BLaER1 treated with 17β-estradiol and CSF1 and Interleukin-3, amounts not matched to agents 10 nM and 100 nM (cell line): ENCODE measurements around the gene SH2B2.
"Not testable (repeated sequence)": the region's sequence is repeated elsewhere in the genome, so short reads cannot be mapped to it uniquely, and the experiment has no call there.

ENCODE experiments used
- H3K27ac ChIP-seq, 11 experiments: shearing (Covaris generic); formaldehyde crosslinking; 2 replicates each; pipeline ENCODE4 v1.8.1; 2022
- H3K27me3 ChIP-seq, 11 experiments: shearing (Covaris generic); formaldehyde crosslinking; 2 replicates each; pipeline ENCODE4 v1.8.1; 2022
- H3K36me3 ChIP-seq, 11 experiments: shearing (Covaris generic); formaldehyde crosslinking; 2 replicates each; pipeline ENCODE4 v1.8.1; 2022
- H3K4me1 ChIP-seq, 10 experiments: shearing (Covaris generic); formaldehyde crosslinking; 2 replicates each; pipeline ENCODE4 v1.8.1; 2022
- H3K4me2 ChIP-seq, 11 experiments: shearing (Covaris generic); formaldehyde crosslinking; 2 replicates each; pipeline ENCODE4 v1.8.1; 2022
- H3K4me3 ChIP-seq, 10 experiments: shearing (Covaris generic); formaldehyde crosslinking; 2 replicates each; pipeline ENCODE4 v1.8.1; 2022
- H3K9ac ChIP-seq, 11 experiments: shearing (Covaris generic); formaldehyde crosslinking; 2 replicates each; pipeline ENCODE4 v1.8.1; 2022
- H3K9me3 ChIP-seq, 11 experiments: shearing (Covaris generic); formaldehyde crosslinking; replicated peaks in 1 of 11; 2 replicates each; pipeline ENCODE4 v1.8.1; 2022
- H4K20me1 ChIP-seq, 11 experiments: shearing (Covaris generic); formaldehyde crosslinking; 2 replicates each; pipeline ENCODE4 v1.8.1; 2022
- Cebpa-rat ChIP-seq, 11 experiments: shearing (Covaris generic); IDR thresholded peaks; 2 replicates each; pipeline ENCODE4 v1.8.1; 2022

SH2B2 gene

DNA sequence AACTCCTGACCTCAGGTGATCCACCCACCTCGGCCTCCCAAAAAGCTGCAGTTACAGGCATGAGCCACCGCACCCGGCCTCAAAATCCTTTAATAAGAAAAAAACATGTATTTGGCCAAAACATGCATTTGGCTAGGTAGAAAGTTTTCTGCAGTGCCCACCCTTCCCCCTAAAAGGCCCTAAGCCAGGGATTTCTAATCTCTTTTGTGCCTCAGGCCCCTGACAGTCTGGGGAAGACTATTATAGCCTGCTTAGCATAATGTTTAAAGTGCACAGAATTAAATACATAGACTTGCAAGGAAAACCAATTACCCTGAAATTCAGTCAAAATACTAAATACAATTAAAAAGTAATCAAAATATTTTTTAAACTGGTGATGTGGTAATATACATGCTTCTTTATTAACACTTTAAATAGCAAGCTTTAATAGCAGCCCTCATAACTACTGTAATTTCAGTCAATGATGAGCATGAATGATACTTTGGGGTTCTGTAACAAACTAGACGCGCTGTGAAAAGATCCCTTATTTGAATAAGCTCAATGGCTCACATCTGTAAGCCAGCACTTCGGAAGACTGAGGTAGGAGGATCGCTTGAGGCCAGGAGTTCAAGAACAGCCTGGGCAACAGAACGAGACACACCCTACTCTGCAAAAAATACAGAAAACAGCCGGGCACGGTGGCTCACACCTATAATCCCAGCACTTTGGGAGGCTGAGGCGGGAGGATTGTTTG, 39.7 kb downstream of the SH2B2 start:
- Histone ChIP-seq H3K27me3 (peaks cover 0 to 8% (median 6%) of the 10 kb centered on the region in 11 experiments; a peak in 11 of 22 replicates), H3K4me2 (no peak overlapping the region), H3K4me3 (no peak overlapping the region), H3K9me3 (no peaks in the 10 kb centered on the region), H4K20me1 (peaks cover 0 to 6% (median 0%) of the 10 kb centered on the region in 11 experiments; a peak in 3 of 22 replicates), H3K36me3 (peaks cover 0 to 9% (median 0%) of the 10 kb centered on the region in 11 experiments; a peak in 2 of 22 replicates), H3K9ac (no peak overlapping the region), H3K27ac (no peak overlapping the region), H3K4me1 (peaks cover 12 to 60% (median 41%) of the 10 kb centered on the region in 10 experiments)
- no peak for TF ChIP-seq Cebpa-rat (IDR thresholded peaks at IDR 0.05)

DNA sequence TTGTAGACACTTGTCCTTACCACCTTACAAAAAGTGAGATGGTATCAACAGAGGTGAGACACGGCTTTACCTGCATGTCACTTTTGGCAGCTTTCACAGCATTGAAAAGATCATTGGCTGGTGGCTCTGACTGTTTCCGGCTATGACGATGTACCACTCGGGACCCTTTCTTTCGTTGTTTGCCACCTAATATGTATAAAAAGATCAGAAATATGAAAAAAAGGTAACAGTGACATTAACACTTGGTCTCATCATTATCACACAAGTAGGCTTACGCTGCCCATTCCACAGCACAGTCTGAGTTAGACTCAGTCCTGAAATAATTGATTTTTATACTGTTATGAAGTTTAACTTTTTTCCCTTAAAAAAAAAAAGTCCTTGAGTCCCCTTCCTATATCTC, 40.5 kb downstream of the SH2B2 start:
- H3K4me1 ChIP-seq, result peaks cover 5 to 60% (median 42%) of the 10 kb centered on the region in 10 experiments; a peak in 18 of 20 replicates
- H3K4me3 ChIP-seq, H3K9me3 ChIP-seq, H4K20me1 ChIP-seq, H3K9ac ChIP-seq, H3K36me3 ChIP-seq, H3K27me3 ChIP-seq: not testable (repeated sequence)
- H3K4me2 ChIP-seq, result peak overlapping the region in 8 of 11 experiments; percentile 40 to 64 (median 52); a peak in 11 of 22 replicates
- H3K27ac ChIP-seq, result peak overlapping the region in 1 of 11 experiments; percentile 9; a peak in 1 of 22 replicates

GRCh38 chr7:102328863-102329262, 42.2 kb downstream of the SH2B2 start:
- H3K9me3 ChIP-seq, H3K9ac ChIP-seq, H3K4me3 ChIP-seq, H4K20me1 ChIP-seq, H3K27me3 ChIP-seq, H3K36me3 ChIP-seq: not testable (repeated sequence)
- Histone ChIP-seq H3K27ac (peak overlapping the region in 1 of 11 experiments; percentile 43; a peak in 1 of 22 replicates), H3K4me1 (peaks cover 5 to 52% (median 33%) of the 10 kb centered on the region in 10 experiments; a peak in 18 of 20 replicates), H3K4me2 (peak overlapping the region in 9 of 11 experiments; percentile 40 to 59 (median 52); a peak in 10 of 22 replicates)

DNA sequence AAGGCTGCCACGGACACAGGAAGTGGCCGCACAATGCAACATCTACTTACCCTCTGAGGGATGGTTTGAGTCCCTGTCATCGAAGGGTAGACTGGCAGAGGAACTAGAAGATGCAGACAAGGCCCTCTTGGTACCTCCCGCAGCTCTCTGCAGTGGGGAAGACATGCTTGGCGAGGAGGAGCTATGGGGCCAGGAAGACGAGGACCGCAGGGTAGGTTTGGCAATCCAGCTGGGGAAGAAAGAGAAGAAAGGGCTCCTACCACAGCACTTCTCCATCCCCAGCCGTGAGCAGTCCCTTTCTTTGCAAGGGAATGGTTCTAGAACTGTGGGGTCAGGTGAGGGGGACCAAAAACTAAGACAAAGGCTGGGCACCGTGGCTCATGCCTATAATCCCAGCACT, 42.7 kb downstream of the SH2B2 start:
- H3K9ac ChIP-seq, H3K36me3 ChIP-seq, H4K20me1 ChIP-seq, H3K27ac ChIP-seq, H3K9me3 ChIP-seq, H3K27me3 ChIP-seq, H3K4me3 ChIP-seq: not testable (repeated sequence)
- H3K4me1 ChIP-seq, result peaks cover 5 to 52% (median 33%) of the 10 kb centered on the region in 10 experiments; a peak in 18 of 20 replicates
- peak overlapping the region in 3 of 11 experiments; percentile 7 to 41 (median 9); a peak in 4 of 22 replicates for H3K4me2 ChIP-seq

- H3K4me3 ChIP-seq, H3K27me3 ChIP-seq, H3K27ac ChIP-seq, H4K20me1 ChIP-seq, H3K9me3 ChIP-seq, H3K36me3 ChIP-seq: not testable (repeated sequence)
- Histone ChIP-seq H3K4me2 (peak overlapping the region in 8 of 11 experiments; percentile 41 to 77 (median 64); a peak in 16 of 22 replicates), H3K9ac (peak overlapping the region in 1 of 11 experiments; percentile 21; a peak in 1 of 22 replicates), H3K4me1 (peaks cover 5 to 52% (median 33%) of the 10 kb centered on the region in 10 experiments; a peak in 18 of 20 replicates)
Measured at GRCh38 chr7:102330666-102331460, 44.2 kb downstream of the SH2B2 start.

GRCh38 chr7:102335574-102335973, 48.9 kb downstream of the SH2B2 start:
- H3K9me3 ChIP-seq, H4K20me1 ChIP-seq, H3K27me3 ChIP-seq, H3K9ac ChIP-seq, H3K4me3 ChIP-seq, H3K27ac ChIP-seq, H3K4me2 ChIP-seq, H3K36me3 ChIP-seq: not testable (repeated sequence)
- H3K4me1 ChIP-seq, result peaks cover 0 to 27% (median 18%) of the 10 kb centered on the region in 10 experiments; a peak in 16 of 20 replicates

DNA sequence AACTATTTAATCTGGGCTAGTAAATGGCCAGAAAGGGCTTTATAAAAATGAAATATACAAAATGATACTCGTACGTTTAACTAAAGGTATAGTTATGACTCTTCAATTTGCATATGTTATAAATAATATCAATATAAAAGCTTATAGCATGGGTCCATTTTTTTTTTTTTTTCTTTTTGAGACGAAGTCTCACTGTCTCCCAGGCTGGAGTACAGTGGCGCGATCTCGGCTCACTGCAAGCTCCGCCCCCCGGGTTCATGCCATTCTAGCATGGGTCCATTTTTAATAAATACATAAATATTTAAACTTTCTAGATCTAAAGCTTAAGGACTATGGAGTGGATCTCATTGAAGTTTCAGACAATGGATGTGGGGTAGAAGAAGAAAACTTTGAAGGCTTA, 50.3 kb downstream of the SH2B2 start:
- not testable (repeated sequence) for H3K4me2 ChIP-seq, H4K20me1 ChIP-seq, H3K36me3 ChIP-seq, H3K27me3 ChIP-seq, H3K9ac ChIP-seq, H3K9me3 ChIP-seq, H3K4me3 ChIP-seq, H3K27ac ChIP-seq
- H3K4me1 ChIP-seq, result peaks cover 0 to 19% (median 9%) of the 10 kb centered on the region in 10 experiments; a peak in 16 of 20 replicates

- H3K4me2 ChIP-seq, H4K20me1 ChIP-seq, H3K27me3 ChIP-seq, H3K4me3 ChIP-seq, H3K27ac ChIP-seq, H3K36me3 ChIP-seq, H3K9ac ChIP-seq, H3K9me3 ChIP-seq: not testable (repeated sequence)
- H3K4me1 ChIP-seq, result peaks cover 0 to 15% (median 5%) of the 10 kb centered on the region in 10 experiments; a peak in 8 of 20 replicates
Measured at GRCh38 chr7:102337420-102337819, 50.8 kb downstream of the SH2B2 start.

DNA sequence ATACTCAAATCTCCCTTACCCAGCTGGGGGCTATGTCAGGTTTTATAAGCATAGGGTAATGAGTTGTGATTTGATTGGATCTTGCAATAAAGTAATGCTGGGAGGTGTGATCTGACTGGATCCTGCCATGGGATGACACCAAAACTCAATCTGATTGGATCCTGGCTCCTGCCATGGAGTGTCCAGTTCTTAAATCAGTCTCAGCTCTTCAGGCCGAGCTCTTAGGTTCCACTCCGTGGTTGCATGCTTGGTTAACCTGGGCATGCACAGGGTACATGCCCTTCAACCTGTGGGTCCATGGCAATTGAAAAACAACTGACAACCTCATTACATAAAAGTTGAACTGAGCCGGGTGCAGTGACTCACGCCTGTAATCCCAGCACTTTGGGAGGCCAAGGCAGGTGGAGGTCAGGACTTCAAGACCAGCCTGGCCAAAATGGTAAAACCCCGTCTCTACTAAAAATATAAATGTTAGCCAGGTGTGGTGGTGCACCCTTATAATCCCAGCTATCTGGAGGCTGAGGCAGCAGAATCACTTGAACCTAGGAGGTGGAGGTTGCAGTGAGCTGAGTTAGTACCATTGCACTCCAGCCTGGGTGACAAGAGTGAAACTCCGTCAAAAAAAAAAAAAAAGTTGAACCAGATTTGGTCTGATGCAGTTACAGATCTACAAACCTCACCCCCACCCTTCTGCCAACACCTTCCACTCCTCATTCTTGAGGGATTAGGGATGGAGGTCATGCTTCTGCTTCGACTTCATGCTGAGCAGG, 54.1 kb downstream of the SH2B2 start:
- not testable (repeated sequence) for H4K20me1 ChIP-seq, H3K9ac ChIP-seq, H3K36me3 ChIP-seq, H3K27me3 ChIP-seq, H3K27ac ChIP-seq, H3K4me3 ChIP-seq, H3K9me3 ChIP-seq
- Histone ChIP-seq H3K4me2 (peak overlapping the region in 4 of 11 experiments; percentile 7 to 29 (median 12); a peak in 3 of 22 replicates), H3K4me1 (peaks cover 0 to 13% (median 5%) of the 10 kb centered on the region in 10 experiments; a peak in 5 of 20 replicates)

GRCh38 chr7:102346983-102347382, 60.3 kb downstream of the SH2B2 start:
- H3K4me1 ChIP-seq, H3K4me3 ChIP-seq, H3K4me2 ChIP-seq, H3K9ac ChIP-seq, H3K27me3 ChIP-seq, H3K36me3 ChIP-seq, H4K20me1 ChIP-seq, H3K27ac ChIP-seq, H3K9me3 ChIP-seq: not testable (repeated sequence)

DNA sequence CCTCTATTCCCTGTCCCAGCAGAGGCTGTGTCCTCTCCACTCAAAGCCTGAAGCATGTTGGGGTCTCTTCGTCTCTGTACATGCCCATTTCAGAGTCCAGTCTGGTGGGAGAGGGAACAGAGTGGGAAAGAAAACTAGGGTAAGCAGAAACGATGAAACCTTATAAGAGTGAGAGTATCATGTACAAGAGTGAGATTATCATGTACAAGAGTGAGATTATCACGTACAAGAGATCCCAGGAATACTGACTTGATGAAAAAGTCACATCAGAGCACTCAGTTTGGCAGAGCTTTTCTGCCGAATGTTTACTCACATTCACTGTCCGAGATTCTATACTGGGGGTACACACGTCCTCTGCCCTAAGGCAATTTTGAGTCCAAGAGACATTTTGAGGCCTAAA, 69.7 kb downstream of the SH2B2 start, which contains the start of gene SPDYE6:
Gene SPDYE6 (minus strand): TSS at position 101 of the 400 bp plus-strand sequence. CDS start 421 bp downstream, outside the sequence.
- peaks cover 0 to 14% (median 8%) of the 10 kb centered on the region in 10 experiments; a peak in 13 of 20 replicates for H3K4me1 ChIP-seq
- not testable (repeated sequence) for H4K20me1 ChIP-seq, H3K27me3 ChIP-seq, H3K27ac ChIP-seq, H3K9me3 ChIP-seq, H3K36me3 ChIP-seq, H3K4me2 ChIP-seq, H3K4me3 ChIP-seq, H3K9ac ChIP-seq

DNA sequence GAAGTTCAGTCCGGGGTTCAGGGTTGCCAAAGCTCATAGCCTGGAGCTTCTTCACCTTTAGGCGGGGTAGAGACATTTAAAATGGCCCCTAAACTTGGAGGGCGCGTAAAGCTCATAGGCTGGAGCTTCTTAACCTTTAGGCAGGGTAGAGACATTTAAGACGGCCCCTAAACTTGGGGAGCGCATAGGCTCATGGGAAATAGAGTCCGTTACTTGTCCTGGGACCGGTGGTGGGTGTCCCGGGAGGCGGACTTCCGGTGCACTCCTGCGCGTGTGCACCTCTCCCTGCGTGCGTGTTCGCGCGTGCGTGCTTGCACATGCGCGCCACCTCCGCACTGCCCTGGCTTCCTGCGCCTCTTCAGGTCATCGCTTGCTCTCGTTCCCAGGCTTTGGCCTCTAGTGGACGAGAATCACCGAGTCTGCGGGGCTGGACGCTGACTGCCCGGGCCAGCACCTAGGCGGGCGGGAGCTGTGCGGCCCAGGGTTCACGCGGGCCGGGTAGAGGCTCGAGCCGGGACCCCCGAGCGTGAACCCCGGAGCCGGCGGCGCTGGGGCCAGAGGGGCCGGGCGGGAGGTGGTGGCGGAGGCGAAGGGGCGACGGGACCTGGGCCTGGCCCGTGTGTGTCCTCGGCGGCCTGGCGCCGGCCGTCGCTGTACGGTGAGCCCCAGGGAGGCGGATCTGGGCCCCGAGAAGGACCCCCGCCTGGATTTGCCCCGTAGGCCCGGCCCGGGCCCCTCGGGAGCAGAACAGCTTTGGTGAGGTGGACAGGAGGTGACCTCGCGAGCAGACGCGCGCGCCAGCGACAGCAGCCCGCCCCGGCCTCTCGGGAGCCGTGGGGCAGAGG, 77.1 kb downstream of the SH2B2 start:
- Histone ChIP-seq H3K9ac (peak overlapping the region; percentile 88 to 97 (median 90)), H4K20me1 (peaks cover 0 to 21% (median 9%) of the 10 kb centered on the region in 11 experiments; a peak in 12 of 22 replicates), H3K27ac (peak overlapping the region; percentile 79 to 93 (median 85)), H3K4me2 (peak overlapping the region; percentile 47 to 84 (median 68)), H3K36me3 (peaks cover 7 to 20% (median 15%) of the 10 kb centered on the region in 11 experiments), H3K4me1 (peaks cover 2 to 15% (median 10%) of the 10 kb centered on the region in 10 experiments; a peak in 13 of 20 replicates), H3K4me3 (peak overlapping the region; percentile 83 to 98 (median 88))
- not testable (repeated sequence) for H3K9me3 ChIP-seq, H3K27me3 ChIP-seq
